Activated T-cell treated with anti-CD3 and anti-CD28 coated beads for 24 hours (primary cell): Measurements from ENCODE around the gene TFDP1.
"Not testable (repeated sequence)": the region's sequence is repeated elsewhere in the genome, so short reads cannot be mapped to it uniquely, and the experiment has no call there.

Experiments
- DNase-seq: peaks from one replicate; pipeline ENCODE4 v3.0.0-alpha.2; 2020; ENCODE audit warnings: low read depth

The TFDP1 gene

DNA sequence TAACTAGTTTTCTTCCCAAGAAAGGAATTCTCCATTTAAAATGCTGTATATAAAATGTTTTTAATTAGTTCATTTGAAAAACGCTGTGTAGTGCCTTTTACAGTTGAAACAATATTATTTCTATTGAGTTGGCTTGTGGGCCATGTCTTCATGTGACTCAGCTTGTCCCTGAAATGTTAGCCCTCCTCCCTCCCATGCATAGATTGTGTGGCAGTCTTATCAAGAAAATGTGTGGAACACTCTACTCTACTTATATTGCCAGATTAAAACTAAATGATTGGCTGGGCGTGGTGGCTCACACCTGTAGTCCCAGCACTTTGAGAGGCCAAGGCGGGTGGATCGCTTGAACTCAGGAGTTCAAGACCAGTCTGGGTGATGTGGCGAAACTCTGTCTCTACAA is 33.4 kb downstream of the TFDP1 start:
- DNase-seq = no peak

DNA sequence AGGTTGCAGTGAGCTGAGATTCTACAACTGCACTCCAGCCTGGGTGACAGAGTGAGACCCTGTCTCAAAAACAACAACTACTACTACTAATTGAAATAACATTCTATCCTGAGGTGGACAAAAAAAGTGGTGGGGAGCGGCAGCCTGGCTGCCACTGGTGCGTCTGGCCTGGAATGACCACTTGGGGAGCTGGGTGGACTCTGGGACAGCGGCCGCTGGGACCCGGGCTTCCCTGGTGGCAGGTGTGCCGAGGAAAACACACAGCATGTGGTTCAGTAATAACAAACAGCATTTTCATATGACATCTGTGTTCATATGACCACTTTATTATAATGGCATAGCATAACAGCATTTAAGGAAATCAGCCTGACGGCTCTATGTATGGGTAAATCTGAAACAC is 33.9 kb downstream of the TFDP1 start:
- no peak for DNase-seq

DNA sequence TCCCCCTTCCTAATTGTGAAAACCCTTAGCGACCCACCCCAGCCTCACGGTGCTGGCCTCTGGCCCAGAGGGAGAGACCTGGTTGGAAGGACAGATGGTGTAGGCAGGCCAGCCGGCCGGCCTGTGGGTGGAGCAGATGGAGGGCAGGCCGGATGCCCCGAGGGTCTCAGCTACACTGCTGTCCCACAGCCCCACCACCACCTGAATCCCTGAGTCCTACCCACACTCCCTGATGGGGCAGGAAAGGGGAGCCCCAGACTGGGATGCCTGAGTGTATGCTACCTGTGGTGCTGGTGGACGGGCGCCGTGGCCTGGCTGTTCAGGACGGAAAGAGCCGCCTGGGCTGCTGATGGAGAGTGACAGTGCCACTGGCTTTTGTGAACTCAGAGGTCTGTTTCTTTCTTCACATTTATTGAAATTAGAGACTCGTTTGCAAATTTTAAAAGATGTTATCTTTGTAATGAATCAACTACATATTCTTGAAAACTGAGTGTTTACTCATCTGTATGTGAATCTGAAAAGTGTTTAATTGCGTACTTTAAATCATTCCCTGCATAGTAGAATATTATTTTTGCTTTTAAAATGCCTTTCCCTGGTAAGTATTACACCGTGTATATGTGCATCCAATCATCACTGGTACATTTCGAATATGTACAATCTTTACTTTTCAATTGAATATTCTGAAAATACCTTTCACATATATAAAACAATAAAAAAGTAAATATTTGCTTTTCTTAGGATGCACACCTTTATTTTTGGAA is 35.7 kb downstream of the TFDP1 start:
- DNase-seq = no peak

GRCh38 chr13:113621046-113621445 is 36.5 kb downstream of the TFDP1 start:
- DNase-seq = no peak

- not testable (repeated sequence) for DNase-seq
Measured at GRCh38 chr13:113621498-113621897, 36.9 kb downstream of the TFDP1 start.

DNA sequence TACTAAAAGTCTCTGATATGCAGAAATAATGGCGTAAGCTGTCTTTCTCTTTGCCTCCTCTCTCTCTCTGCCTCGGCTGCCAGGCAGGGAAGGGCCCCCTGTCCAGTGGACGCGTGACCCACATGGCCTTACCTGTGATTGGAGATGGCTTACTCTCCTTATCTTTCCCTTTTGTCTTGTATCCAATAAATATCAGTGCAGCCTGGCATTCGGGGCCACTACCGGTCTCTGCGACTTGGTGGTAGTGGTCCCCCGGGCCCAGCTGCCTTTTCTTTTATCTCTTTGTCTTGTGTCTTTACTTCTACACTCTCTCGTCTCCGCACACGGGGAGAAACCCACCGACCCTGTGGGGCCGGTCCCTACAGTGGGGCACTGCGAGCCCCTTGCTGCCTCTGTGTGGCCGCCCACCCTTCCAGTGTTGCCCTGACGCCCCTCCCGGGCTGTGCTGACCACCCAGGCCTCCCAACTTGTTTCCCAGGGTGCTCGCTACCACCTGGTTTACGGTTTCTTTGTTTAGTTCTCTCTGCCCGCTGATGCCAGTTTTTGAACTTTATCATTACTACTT is 37.5 kb downstream of the TFDP1 start:
- DNase-seq = not testable (repeated sequence)

GRCh38 chr13:113622791-113623490 is 38.4 kb downstream of the TFDP1 start:
- no peak for DNase-seq

DNA sequence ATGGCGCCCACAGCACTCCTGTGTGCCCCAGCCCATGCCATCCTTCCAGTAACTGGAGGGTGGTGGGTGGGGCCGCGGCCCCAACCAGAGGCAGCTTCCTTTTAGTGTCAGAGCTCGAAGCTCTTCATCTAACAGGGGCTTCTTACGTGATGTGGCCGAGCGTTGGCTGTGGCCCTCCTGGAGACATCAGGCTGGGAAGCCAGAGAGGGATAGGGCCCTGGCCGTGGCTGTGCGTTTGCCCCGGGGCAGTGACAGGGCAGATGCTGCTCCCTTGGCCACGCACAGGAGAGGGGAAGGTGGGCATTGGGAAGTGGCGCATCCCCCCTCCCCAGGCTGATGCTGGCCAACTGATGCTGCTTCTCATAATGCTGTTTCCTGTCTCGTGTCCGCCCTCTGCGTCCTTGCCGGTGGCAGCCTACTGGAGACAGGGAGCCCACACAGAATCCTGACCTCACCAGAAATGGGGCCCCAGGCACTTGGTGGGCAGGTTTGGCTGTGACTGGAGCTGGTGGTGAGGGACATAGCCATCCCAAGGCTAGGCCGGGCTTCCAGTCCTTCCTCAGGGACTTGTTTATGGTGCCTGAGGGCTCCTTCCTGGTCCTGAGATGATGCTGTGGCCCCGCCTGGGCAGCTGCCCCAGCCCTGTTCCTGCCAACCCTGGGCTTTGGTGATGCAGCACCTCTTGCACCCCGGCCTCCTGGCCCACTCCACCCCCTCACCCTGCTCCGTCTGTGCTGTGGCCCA is 39.1 kb downstream of the TFDP1 start:
- DNase-seq = no peak

DNA sequence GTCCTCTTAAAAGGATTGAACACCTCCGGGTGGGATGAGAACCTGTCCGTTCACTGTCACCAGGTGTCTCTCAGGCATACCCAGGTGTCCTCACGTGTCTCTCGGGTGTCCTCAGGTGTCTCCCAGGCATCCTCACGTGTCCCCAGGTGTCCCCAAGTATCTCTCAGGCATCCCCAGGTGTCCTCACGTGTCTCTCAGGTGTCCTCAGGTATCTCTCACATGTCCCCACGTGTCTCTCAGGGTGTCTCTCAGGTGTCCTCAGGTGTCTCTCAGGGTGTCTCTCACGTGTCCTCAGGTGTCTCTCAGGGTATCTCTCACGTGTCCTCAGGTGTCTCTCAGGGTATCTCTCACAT is 39.7 kb downstream of the TFDP1 start:
- DNase-seq = no peak

- not testable (repeated sequence) for DNase-seq
Measured at GRCh38 chr13:113624640-113625304, 40.2 kb downstream of the TFDP1 start.

GRCh38 chr13:113625965-113626721 is 41.6 kb downstream of the TFDP1 start:
- no peak for DNase-seq

DNA sequence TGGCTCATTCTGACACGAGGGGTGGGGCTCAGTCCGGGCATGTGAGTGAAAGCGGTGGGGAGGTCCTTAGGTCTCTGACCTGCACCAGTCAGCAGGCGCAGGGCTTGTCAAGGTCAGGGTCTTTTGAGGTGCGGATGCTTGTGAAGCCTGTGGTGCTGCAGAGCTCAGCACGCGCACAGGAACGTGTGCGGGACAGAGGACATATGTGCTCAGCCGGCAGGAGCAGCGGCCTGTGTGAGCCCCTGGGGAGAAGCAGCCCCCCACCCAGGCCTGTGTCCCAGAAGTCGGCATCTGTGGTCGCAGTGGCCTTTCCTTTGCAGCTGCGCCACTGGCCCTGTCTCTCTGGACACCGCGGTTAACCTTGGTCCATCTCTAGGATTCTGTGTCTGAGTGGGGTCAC is 42.6 kb downstream of the TFDP1 start:
- DNase-seq = no peak

DNA sequence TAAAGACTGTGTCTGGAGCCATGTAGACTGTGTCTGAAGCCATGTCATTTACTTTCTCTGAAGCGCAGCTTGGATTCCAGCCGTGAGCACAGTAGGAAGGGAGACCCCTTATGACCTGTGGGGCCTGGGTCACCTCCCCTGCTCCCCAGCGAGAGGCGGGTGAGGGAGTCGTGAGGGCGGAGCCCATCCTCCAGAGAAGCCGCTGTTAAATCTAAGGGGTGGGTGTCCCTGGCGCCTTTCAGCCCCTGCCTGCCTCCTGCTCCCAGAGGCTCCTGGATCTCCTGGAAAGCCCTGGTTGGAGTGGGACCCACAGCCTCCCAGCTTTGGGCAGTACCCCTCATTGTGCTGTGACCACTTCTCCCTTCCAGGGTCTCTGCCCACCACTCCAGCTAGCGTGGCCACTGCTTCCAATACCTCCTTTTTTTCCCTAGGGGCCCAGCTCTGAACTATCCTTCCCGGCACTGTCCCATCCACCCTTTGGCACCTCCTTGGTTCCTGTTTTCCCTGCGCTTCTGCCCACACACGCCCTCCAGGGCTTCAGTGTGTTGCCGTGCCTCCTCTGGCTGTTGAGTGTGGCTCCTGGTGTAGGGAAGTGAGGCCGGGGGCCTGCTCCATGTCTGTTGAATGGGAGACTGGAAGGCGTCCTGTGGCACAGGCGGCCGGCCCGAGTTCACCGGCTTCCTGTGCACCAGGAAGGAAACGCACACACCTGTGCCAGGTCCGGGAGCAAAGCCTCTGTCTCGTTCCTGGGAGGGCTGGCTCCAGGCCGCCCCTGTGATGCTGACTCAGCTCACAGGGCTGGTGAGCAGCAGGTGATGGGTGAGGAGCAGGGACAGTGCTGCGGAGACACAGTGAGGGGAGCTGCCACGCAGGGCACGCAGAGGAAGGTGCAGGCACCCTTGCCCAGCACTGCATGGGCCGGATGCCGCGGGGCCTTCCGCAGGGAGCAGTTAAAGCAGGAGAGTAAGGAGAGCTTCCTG is 44.0 kb downstream of the TFDP1 start:
- no peak for DNase-seq

- DNase-seq = no peak
Measured at GRCh38 chr13:113629866-113630265, 45.3 kb downstream of the TFDP1 start.

DNA sequence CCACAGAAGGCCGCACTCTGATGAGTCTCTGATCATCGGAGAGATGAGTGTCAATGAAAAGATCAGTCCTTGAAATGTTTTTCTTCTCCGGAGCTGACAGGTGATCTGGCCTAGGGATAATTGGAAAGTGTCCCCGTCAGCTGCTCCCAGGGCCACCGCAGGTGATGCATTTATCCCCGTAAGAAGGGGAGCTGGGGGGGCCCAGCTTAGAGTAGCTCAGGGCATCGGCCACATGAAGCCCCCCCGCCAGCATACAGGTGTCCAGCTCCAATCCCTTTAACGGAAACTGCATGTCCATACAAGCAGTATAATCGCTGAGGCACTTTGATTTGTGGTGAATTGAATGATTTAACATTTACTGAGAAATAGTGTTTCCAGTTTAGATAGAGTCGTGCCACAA is 45.7 kb downstream of the TFDP1 start:
- DNase-seq = no peak

GRCh38 chr13:113630804-113631203 is 46.3 kb downstream of the TFDP1 start:
- no peak for DNase-seq

- DNase-seq = no peak
Measured at GRCh38 chr13:113631341-113632095, 47.0 kb downstream of the TFDP1 start.

GRCh38 chr13:113632706-113633484 is 48.3 kb downstream of the TFDP1 start:
- no peak for DNase-seq

GRCh38 chr13:113633485-113633873 is 48.9 kb downstream of the TFDP1 start:
- DNase-seq = no peak
